GM12801 (cell line): ENCODE results near the gene PRRC2B.

Experiments used
- TF ChIP-seq, protein P1 (sequence below): IDR thresholded peaks from one replicate; pipeline ENCODE4 v1.5.1; 2011; ENCODE audit warnings: control low read depth; ENCODE audit not compliant: insufficient read length; ENCODE audit errors: extremely low read depth

The PRRC2B gene

GRCh38 chr9:131358556-131358955 lies 35.3 kb upstream of the PRRC2B start:
- TF ChIP-seq, protein P1, sequence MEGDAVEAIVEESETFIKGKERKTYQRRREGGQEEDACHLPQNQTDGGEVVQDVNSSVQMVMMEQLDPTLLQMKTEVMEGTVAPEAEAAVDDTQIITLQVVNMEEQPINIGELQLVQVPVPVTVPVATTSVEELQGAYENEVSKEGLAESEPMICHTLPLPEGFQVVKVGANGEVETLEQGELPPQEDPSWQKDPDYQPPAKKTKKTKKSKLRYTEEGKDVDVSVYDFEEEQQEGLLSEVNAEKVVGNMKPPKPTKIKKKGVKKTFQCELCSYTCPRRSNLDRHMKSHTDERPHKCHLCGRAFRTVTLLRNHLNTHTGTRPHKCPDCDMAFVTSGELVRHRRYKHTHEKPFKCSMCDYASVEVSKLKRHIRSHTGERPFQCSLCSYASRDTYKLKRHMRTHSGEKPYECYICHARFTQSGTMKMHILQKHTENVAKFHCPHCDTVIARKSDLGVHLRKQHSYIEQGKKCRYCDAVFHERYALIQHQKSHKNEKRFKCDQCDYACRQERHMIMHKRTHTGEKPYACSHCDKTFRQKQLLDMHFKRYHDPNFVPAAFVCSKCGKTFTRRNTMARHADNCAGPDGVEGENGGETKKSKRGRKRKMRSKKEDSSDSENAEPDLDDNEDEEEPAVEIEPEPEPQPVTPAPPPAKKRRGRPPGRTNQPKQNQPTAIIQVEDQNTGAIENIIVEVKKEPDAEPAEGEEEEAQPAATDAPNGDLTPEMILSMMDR: no peak

GRCh38 chr9:131361202-131361833 lies 32.6 kb upstream of the PRRC2B start:
- TF ChIP-seq, protein P1: no peak

- TF ChIP-seq, protein P1: no peak
Observed at GRCh38 chr9:131365546-131365945, 28.3 kb upstream of the PRRC2B start.

- TF ChIP-seq, protein P1: no peak
Observed at GRCh38 chr9:131366761-131367401, 27.0 kb upstream of the PRRC2B start.

DNA sequence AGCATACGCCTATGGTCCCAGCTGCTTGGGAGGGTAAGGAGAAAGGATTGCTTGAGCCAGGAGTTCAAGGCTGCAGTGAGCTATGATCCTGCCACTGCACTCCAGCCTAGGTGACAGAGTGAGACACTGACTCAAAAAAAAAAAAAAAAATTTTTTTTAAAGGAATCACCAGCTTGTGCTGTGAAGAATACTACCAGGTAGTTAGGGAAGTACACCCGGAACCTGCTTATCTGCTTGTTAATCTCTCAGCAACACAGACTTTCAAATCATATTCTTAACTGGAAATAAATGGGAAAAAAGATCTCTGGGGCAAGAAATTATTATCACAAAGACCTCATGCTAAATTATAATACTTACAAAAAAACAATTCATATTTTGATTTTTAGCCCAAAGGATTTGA lies 26.4 kb upstream of the PRRC2B start:
- TF ChIP-seq, protein P1: no peak

GRCh38 chr9:131370638-131371037 lies 23.2 kb upstream of the PRRC2B start:
- TF ChIP-seq, protein P1: no peak

DNA sequence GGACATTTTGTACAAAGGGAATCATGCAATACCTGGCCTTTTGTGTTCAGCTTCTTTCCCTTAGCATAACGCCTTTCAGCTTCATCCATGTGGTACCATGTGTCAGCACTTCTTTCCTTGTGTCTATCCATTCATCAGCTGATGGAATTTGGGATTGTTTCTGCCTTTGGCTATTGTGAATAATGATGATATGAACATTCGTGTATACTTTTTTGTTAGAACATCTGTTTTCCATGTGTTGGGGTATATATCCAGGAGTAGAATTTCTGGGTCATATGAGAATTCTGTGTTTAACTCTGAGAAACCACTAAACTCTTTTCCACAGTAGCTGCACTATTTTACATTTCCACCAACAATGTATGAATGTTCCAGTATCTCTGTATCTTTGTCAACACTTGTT lies 14.8 kb upstream of the PRRC2B start:
- TF ChIP-seq, protein P1: no peak
